ENCODE results near the gene TMEM254.
"Not testable (repeated sequence)": the region's sequence is repeated elsewhere in the genome, so short reads cannot be mapped to it uniquely, and the experiment has no call there.

The TMEM254 gene

DNA sequence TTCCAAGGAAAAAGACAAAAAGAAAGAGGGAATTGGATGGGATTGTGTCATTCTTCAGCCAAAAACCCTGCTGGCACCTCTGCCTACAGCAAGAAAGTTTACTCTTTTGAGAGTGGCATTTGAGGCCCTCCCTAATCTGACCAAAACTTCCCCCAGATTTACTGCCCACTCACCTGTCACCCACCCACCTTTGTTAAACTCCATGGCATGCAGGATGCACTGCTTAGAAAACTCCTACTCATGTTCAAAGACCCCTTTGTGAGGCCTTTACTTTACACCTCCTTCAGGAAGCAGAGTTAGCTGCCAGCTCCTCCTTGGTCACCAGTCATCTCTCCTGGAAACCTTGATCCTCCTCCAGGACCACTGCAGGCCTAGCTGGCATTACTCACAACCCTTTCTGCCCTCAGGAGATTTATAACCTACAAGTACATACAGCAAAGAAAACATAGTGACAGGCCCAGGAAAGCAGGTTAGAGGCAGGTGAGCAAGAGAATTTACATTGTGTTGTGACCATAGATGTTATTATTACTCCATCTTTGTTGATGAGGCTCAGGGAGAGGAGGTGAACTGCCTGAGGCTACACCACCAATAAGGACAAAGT, 43.7 kb downstream of the TMEM254 start:
- Histone ChIP-seq H3K27ac (ENCODE audit: low read depth, low read length) (no peak overlapping the region), H3K9ac (ENCODE audit: low read length) (no peak overlapping the region), H3K4me1 (ENCODE audit: control insufficient read depth, insufficient read depth, low read length) (no peaks in the 10 kb centered on the region), H3K27me3 (ENCODE audit: control insufficient read depth, insufficient read depth, low read length) (no peaks in the 10 kb centered on the region), H3K4me3 (ENCODE audit: low read length) (no peak overlapping the region), H3K36me3 (ENCODE audit: control insufficient read depth, insufficient read depth, low read length) (no peaks in the 10 kb centered on the region)

DNA sequence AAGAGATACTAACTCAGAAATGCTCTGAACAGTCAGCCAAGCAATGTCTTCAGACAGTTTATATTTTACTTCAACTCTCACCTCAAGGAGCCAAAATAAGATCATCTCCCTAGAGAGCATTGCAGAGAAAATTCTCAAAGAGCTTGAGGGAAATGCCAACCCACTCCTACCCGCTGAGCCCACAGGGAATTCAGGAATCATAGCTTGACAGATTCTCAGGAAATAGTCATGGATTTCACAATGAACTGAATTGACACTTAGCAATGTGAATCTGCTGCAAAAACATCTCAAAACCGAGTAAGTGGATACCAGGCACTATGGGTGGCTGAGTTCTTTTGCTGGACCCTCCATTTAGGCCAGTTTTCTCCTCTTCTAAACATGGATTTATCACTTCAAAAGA, 44.3 kb downstream of the TMEM254 start:
- Histone ChIP-seq H3K27ac (ENCODE audit: low read depth, low read length) (no peak overlapping the region), H3K36me3 (ENCODE audit: control insufficient read depth, insufficient read depth, low read length) (no peaks in the 10 kb centered on the region), H3K4me1 (ENCODE audit: control insufficient read depth, insufficient read depth, low read length) (no peaks in the 10 kb centered on the region), H3K4me3 (ENCODE audit: low read length) (no peak overlapping the region), H3K9ac (ENCODE audit: low read length) (no peak overlapping the region), H3K27me3 (ENCODE audit: control insufficient read depth, insufficient read depth, low read length) (no peaks in the 10 kb centered on the region)

DNA sequence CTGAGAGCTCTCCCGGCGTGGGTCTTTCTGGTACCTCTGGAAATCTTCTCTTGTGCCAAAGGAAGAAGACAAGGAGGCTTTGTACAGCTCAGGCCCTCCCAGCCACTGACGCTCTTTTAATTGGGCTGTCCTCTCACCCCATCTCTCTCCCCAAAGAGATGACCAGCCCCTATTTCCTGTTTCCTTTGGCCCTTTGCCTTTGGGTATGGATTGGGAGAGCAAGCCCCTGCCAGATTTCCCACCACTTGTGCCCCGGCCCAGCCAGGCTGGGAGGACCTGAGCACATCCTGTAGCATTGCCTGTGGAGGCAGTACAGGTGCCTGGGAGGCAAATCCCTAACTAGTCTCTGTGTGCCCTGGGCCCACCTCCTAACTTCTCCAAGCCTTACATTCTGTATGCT, 48.4 kb downstream of the TMEM254 start:
- Histone ChIP-seq H3K27me3 (ENCODE audit: control insufficient read depth, insufficient read depth, low read length) (no peaks in the 10 kb centered on the region), H3K27ac (ENCODE audit: low read depth, low read length) (no peak overlapping the region), H3K4me3 (ENCODE audit: low read length) (no peak overlapping the region), H3K9ac (ENCODE audit: low read length) (no peak overlapping the region), H3K36me3 (ENCODE audit: control insufficient read depth, insufficient read depth, low read length) (no peaks in the 10 kb centered on the region), H3K4me1 (ENCODE audit: control insufficient read depth, insufficient read depth, low read length) (no peaks in the 10 kb centered on the region)

DNA sequence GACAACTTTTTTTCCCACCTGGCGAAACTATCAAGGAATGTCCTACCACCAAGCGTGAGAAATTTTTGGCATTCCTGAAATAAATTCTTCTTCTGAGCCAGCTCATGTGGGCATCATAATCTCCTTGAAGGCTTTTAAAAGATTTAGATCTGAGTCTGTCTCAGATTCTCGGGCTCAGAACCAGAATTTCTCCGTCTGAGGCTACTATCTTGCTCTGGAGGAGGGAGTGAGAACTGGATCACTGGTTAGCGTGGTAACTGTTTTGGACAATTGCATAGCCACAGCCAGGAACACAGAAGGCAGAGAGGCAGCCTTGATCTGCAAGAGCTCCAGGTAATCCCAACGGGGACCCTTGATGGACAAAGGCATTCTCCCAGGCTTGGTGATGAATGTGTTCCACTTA, 53.0 kb downstream of the TMEM254 start:
- no peaks in the 10 kb centered on the region for H3K4me1 ChIP-seq (ENCODE audit: control insufficient read depth, insufficient read depth, low read length)
- no peaks in the 10 kb centered on the region for H3K36me3 ChIP-seq (ENCODE audit: control insufficient read depth, insufficient read depth, low read length)
- no peak overlapping the region for H3K9ac ChIP-seq (ENCODE audit: low read length)
- no peak overlapping the region for H3K27ac ChIP-seq (ENCODE audit: low read depth, low read length)
- H3K27me3 ChIP-seq (ENCODE audit: control insufficient read depth, insufficient read depth, low read length), result no peaks in the 10 kb centered on the region
- H3K4me3 ChIP-seq (ENCODE audit: low read length), result no peak overlapping the region

DNA sequence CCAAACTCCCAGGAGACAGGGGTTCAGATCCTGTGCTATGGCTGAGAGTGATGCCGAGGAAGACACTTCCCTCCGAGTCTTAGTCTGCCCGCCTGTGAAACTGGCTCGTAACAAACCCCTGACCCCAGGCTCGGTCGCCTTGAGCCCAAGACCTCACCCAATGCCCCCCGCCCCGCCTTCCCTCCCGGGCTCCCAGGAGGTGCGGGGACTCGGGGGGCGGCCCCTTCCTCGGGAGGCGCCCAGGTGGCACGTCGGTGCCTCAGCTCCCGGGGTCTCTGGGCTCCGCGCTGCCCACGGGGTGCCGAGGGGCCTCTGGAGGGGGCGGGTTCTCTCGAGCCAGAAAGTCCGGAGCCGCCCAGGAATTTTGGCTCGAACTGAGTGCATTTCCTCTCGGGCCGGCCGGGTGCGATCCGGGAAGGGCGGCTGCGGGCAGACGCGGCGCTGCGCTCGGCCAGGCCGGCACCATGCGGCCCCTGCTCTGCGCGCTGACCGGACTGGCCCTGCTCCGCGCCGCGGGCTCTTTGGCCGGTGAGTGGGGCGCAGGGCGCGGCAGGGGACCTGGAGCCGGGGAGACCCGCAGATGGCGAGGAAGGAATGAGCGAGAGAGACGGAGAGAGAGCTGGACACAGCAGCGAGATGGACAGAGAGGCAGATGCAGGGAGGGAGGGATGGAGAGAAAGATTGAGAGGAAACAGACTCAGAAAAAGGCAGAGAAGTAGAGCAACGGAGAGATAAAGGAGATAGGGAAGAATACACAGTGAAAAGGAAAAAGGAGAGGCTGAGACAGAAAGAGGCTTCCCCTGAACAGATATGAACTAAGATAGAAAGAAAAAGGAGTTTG, 54.1 kb downstream of the TMEM254 start, which contains the start of gene PLAC9:
Gene PLAC9 (plus strand): TSS at position 432 of the 841 bp plus-strand sequence. CDS start 33 bp downstream, at position 465.
- no peaks in the 10 kb centered on the region for H3K36me3 ChIP-seq (ENCODE audit: control insufficient read depth, insufficient read depth, low read length)
- no peaks in the 10 kb centered on the region for H3K4me1 ChIP-seq (ENCODE audit: control insufficient read depth, insufficient read depth, low read length)
- H3K9ac ChIP-seq (ENCODE audit: low read length), result peak within 1 kb of the TSS; percentile 6
- no peaks in the 10 kb centered on the region for H3K27me3 ChIP-seq (ENCODE audit: control insufficient read depth, insufficient read depth, low read length)
- H3K4me3 ChIP-seq (ENCODE audit: low read length), result peak within 1 kb of the TSS; percentile 47
- peak within 1 kb of the TSS; percentile 24 for H3K27ac ChIP-seq (ENCODE audit: low read depth, low read length)

DNA sequence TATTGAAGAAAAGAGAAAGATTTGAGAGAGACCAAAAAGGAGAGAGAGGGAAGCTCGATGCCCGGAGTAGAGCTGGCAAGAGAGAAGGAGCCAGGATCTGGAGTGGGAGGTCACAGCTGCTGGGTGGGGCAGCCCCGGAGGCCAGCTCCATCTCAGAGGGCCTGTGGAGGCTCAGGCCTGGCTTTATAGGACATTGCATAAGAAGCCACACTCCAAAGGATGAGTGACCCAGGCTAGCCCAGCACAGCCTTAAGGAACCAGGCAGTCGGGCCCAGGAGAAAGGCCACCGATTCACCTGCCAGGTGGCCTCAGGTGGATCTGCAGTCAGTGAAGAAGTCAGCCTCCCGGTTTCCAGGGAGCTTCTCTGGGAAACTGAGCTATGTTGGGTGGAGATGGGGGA, 54.7 kb downstream of the TMEM254 start:
- Histone ChIP-seq H3K36me3 (ENCODE audit: control insufficient read depth, insufficient read depth, low read length) (no peaks in the 10 kb centered on the region), H3K27ac (ENCODE audit: low read depth, low read length) (no peak overlapping the region), H3K9ac (ENCODE audit: low read length) (no peak overlapping the region), H3K4me1 (ENCODE audit: control insufficient read depth, insufficient read depth, low read length) (no peaks in the 10 kb centered on the region), H3K4me3 (ENCODE audit: low read length) (peak overlapping the region; percentile 5), H3K27me3 (ENCODE audit: control insufficient read depth, insufficient read depth, low read length) (no peaks in the 10 kb centered on the region)

DNA sequence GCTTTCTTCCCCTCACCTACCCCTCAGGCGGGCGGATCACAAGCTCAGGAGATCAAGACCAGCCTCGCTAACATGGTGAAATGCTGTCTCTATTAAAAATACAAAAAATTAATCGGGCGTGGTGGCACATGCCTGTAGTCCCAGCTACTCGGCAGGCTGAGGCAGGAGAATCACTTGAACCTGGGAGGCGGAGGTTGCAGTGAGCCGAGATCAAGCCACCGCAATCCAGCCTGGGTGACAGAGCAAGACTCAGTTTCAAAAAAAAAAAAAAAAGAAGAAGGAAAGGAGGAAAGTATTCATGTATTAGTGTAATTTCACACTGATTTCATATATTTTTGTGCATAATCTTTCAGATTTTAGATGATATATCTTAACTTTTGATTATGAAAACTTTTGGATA, 55.2 kb downstream of the TMEM254 start:
- not testable (repeated sequence) for H3K27me3 ChIP-seq (ENCODE audit: control insufficient read depth, insufficient read depth, low read length); H3K27ac ChIP-seq (ENCODE audit: low read depth, low read length); H3K36me3 ChIP-seq (ENCODE audit: control insufficient read depth, insufficient read depth, low read length); H3K9ac ChIP-seq (ENCODE audit: low read length); H3K4me1 ChIP-seq (ENCODE audit: control insufficient read depth, insufficient read depth, low read length)
- H3K4me3 ChIP-seq (ENCODE audit: low read length), result peak overlapping the region; percentile 5

DNA sequence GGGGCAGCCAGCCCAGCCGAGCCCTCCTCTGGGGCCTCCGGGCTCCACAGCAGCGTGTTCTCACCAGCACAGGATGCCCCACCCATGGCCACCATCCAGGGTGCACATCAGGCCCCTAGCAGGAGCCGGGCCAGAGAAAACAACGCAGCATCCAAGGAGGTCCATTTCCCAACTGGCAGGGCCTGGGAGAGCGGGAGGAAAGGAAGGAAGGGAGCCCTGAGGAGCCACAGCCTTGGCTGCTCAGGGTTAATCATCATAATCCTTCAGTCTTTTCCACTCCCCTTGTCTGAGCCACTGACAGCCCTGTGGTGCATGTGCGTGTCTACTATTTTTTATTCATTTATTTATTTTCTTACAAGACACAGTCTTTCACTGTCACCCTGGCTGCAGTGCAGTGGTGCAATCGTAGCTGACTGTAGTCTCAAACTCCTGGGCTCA, 57.7 kb downstream of the TMEM254 start:
- Histone ChIP-seq H3K36me3 (ENCODE audit: control insufficient read depth, insufficient read depth, low read length) (no peaks in the 10 kb centered on the region), H3K27ac (ENCODE audit: low read depth, low read length) (no peak overlapping the region), H3K9ac (ENCODE audit: low read length) (no peak overlapping the region), H3K4me1 (ENCODE audit: control insufficient read depth, insufficient read depth, low read length) (no peaks in the 10 kb centered on the region), H3K4me3 (ENCODE audit: low read length) (no peak overlapping the region), H3K27me3 (ENCODE audit: control insufficient read depth, insufficient read depth, low read length) (no peaks in the 10 kb centered on the region)

DNA sequence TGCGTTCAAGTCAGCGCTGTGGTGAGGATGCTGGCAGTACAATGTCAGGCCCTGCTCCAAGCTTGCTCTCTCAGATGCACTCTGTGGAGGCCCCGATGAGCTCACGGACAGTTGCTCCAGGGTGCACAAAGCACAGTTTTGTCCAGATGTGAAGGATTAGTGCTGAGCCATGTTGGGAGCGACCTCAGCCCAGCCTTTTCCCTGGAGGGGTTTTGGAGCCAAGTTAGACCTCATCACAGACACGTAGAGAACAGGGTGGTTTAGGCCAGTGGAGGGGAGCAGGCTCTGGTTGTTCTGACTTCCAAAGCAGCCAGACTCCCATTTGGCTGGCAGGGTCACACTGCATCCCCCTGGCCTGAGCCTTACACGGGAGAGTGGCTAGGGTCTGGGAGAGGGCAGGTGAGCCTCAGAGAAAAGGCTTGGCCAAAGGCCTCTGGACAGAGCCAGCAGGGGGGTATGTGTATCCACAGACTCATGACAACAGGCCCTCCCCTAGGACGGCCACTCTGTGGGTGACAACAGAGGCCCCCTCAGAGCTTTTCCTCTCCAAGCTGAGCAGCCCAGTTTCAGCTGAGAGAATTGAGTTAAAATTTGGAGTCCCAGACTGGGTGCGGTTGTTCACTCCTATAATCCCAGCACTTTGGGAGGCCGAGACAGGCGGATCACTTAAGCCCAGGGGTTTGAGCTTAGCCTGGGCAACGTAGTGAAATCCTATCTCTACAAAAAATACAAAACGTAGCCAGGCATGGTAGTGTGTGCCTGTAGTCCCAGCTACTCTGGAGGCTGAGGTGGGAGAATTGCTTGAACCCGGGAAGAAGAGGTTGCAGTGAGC, 58.8 kb downstream of the TMEM254 start:
- H3K4me1 ChIP-seq (ENCODE audit: control insufficient read depth, insufficient read depth, low read length), result no peaks in the 10 kb centered on the region
- H3K27ac ChIP-seq (ENCODE audit: low read depth, low read length), result peak overlapping the region; percentile 30
- no peak overlapping the region for H3K9ac ChIP-seq (ENCODE audit: low read length)
- no peaks in the 10 kb centered on the region for H3K27me3 ChIP-seq (ENCODE audit: control insufficient read depth, insufficient read depth, low read length)
- H3K36me3 ChIP-seq (ENCODE audit: control insufficient read depth, insufficient read depth, low read length), result no peaks in the 10 kb centered on the region
- H3K4me3 ChIP-seq (ENCODE audit: low read length), result no peak overlapping the region

DNA sequence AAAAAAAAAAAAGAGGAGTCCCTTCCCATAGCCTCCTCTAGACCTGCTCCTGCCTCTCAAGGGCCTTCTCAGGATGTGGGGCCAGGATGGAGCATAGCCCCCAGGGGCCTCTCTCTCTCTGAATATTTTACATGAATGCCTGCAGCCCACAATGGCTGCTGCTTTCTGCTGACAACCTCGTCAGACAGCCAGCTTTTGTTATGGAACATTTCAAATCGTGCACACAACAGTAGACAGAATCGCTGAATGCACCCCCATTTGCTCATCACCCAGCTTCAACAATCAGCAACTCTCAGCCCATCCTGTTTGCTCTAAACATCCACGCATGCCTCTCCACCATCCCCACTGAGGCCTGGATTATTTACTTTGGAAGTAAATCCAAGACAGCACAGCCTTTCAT, 59.5 kb downstream of the TMEM254 start:
- no peak overlapping the region for H3K27ac ChIP-seq (ENCODE audit: low read depth, low read length)
- H3K4me1 ChIP-seq (ENCODE audit: control insufficient read depth, insufficient read depth, low read length), result no peaks in the 10 kb centered on the region
- no peaks in the 10 kb centered on the region for H3K27me3 ChIP-seq (ENCODE audit: control insufficient read depth, insufficient read depth, low read length)
- no peak overlapping the region for H3K4me3 ChIP-seq (ENCODE audit: low read length)
- H3K9ac ChIP-seq (ENCODE audit: low read length), result no peak overlapping the region
- H3K36me3 ChIP-seq (ENCODE audit: control insufficient read depth, insufficient read depth, low read length), result no peaks in the 10 kb centered on the region

DNA sequence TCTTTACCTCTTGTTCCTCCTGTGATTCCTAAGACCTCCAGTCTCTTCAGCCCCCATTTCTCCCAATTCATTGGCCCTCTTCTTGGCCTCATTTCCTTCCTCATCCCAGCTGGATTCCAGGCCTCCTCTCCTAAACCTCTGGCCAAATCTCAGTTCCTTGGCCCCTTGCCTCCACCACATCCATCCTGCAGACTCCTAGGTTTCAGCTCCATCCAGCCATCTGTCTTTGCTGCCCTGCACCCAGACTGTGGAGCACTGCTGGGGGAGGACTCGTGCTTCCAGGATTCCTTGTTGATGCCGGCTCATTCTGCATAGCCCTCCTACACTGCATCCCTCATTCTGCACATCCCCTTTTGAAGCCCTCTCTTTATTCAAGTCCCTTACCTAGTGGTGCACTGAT, 60.8 kb downstream of the TMEM254 start:
- Histone ChIP-seq H3K27ac (ENCODE audit: low read depth, low read length) (no peak overlapping the region), H3K9ac (ENCODE audit: low read length) (no peak overlapping the region), H3K4me3 (ENCODE audit: low read length) (no peak overlapping the region), H3K4me1 (ENCODE audit: control insufficient read depth, insufficient read depth, low read length) (peaks cover 5% of the 10 kb centered on the region), H3K27me3 (ENCODE audit: control insufficient read depth, insufficient read depth, low read length) (no peaks in the 10 kb centered on the region), H3K36me3 (ENCODE audit: control insufficient read depth, insufficient read depth, low read length) (no peaks in the 10 kb centered on the region)

DNA sequence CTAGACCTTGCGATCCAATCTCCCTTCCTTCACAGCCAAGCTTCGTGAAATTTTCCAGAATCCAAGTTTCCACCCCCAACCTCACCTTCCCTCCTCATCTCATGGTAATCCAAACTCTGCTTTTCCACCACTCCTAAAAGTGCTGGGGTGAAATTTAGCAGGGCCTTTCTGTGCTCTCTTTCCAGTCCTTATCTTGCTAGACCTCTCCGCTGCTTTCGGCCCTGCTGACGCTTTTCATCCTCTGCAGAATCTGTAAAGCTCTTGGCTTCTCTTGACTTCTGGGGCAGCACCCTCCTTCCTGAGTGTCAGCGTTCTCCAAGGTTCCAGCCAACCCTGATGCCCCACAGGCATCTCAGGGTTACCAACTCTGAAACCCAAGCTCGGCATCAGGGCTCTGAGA, 61.8 kb downstream of the TMEM254 start:
- no peaks in the 10 kb centered on the region for H3K36me3 ChIP-seq (ENCODE audit: control insufficient read depth, insufficient read depth, low read length)
- no peaks in the 10 kb centered on the region for H3K27me3 ChIP-seq (ENCODE audit: control insufficient read depth, insufficient read depth, low read length)
- H3K27ac ChIP-seq (ENCODE audit: low read depth, low read length), result no peak overlapping the region
- H3K9ac ChIP-seq (ENCODE audit: low read length), result no peak overlapping the region
- H3K4me3 ChIP-seq (ENCODE audit: low read length), result no peak overlapping the region
- peaks cover 8% of the 10 kb centered on the region for H3K4me1 ChIP-seq (ENCODE audit: control insufficient read depth, insufficient read depth, low read length)

Data from rectal smooth muscle tissue (tissue), 1 donor.